ENCODE measurements around the gene STK24.

Gene STK24

DNA sequence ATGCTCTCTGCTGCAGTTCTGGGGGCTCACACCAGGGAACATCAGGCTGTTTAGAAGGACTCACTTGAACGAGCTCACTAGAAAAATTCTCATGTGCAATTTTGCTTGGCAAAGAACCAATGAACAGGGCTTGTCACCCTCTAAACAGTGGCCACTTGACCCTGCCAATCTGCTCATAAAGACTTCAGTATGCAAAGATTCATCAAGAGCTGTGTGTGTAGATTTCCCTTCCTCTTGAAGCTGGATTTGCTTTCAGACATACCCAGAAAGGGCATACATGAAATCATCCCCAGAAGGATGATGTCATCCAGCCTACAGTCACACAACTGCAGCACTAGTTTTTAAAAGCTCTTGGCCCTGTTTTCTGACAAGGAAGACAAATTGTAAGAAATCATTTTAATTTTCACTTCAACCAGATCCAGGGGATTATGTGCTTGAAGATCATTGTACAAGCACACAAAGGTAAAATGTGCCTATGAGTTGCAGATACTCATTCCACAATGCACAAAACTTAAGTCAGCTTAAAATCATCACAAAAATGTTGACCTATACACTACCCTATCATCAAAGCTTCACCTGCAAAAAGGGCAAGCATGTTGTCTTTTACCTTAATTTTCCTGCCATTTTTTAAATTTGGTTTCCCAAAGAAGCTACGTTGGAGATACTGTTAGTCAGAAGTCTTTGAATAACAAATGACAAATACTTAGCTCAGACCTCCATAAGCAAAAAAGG is 5.2 kb upstream of the STK24 start:
- DNase-seq = peak; percentile 60

DNA sequence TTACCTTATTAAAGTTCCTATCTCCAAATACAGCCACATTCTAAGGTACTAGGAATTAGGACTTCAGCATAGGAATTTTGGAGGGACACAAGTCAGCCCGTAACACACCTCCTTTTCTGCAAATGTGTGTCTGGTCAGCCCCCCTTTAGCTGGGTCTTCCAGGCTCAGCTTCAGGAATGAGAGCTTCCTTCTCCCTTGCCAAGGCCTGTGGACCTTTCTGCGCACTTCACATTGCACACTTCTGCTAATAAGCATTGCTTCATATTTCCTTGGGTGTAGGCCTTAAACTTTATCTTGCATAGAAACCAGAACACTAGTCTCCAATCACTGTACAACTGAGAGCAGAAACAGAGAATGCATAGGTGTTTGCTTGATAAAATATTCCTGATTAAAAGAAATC is 4.5 kb upstream of the STK24 start:
- no peak for DNase-seq

GRCh38 chr13:98580420-98580819 is 3.5 kb upstream of the STK24 start:
- DNase-seq = no peak

DNA sequence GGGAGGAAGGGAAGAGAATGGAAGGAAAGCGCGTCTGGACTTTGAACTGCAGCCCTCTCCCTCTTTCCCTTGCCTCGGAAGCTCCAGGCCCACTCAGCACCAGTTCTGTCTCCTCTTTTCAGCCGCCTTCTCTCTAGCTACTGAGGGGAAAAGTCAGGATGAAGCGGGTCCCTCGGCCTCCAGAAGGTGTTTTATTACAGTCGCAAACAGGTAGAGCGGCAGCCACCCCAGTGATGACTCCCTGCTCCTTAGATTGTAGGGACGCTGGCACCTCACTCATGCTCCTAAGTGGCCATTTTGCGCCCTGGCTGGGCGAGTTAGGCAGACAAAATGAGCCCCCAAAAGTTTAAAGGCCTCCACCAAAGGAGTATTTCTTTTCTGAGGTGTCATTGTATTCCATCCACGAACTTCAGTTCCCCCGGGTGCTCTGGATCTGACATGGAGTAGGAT is 954 bp upstream of the STK24 start:
- no peak for DNase-seq

GRCh38 chr13:98576200-98576945 is 534 bp downstream of the STK24 start:
- DNase-seq = no peak

GRCh38 chr13:98575904-98576199 is 1.1 kb downstream of the STK24 start:
- no peak for DNase-seq

- no peak for DNase-seq
Measured at GRCh38 chr13:98575009-98575903, 1.7 kb downstream of the STK24 start.

GRCh38 chr13:98571955-98572662 is 4.8 kb downstream of the STK24 start:
- DNase-seq = peak; percentile 69

GRCh38 chr13:98570929-98571372 is 6.0 kb downstream of the STK24 start:
- no peak for DNase-seq

DNA sequence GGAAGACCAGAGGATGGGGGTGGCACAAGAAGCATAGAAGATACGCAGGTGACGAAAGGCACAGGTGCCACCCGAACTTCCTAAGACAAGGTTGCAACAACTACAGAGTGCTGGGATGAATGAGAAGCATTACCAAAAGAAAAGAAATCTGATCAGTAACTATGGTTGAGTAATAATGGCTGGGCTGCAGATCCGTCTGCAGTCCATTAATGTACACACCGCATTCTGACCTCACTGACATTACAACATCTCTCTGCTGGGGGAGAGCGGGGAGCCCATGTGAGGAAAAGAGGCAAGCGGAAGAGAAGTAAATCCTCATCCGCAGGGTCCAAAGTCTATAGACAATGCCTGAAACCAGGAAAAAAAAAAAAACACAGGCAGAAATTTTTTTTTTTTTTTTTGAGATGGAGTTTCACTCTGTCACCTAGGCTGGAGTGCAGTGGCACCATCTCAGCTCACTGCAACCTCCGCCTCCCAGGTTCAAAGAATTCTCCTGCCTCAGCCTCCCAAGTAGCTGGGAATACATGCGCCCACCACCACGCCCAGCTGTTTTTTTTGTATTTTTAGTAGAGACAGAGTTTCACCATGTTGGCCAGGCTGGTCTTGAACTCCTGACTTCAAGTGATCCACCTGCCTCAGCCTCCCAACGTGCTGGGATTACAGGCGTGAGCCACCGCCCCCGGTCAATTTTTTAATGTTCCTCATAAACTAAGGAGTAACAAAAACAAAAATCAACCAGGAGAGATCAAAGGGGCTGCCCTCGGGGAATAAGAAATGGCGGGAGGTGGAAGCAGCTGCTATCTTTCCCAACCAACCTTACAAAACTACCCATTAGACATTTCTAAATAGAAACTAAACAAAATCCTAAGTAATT is 7.2 kb downstream of the STK24 start:
- DNase-seq = peak; percentile 70

- no peak for DNase-seq
Measured at GRCh38 chr13:98568918-98569317, 8.0 kb downstream of the STK24 start.

DNA sequence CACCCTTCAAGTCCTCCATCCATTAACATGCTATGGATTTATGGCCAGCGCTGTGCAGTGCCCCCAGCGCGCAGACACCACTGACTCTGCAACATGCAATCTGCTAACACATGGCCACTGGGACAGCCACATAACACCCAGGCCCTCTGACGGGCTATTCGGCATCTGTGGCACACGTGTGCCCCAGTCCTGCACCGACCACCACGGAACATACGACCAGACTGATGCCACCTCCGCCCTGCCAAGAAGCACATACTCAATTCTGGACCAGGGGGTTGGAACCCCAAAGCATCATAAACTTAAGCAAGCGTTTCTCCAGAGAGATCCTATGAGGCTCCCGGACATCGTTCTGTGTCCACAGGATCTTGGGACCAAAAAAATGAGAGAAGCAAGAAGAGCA is 9.8 kb downstream of the STK24 start:
- no peak for DNase-seq

DNA sequence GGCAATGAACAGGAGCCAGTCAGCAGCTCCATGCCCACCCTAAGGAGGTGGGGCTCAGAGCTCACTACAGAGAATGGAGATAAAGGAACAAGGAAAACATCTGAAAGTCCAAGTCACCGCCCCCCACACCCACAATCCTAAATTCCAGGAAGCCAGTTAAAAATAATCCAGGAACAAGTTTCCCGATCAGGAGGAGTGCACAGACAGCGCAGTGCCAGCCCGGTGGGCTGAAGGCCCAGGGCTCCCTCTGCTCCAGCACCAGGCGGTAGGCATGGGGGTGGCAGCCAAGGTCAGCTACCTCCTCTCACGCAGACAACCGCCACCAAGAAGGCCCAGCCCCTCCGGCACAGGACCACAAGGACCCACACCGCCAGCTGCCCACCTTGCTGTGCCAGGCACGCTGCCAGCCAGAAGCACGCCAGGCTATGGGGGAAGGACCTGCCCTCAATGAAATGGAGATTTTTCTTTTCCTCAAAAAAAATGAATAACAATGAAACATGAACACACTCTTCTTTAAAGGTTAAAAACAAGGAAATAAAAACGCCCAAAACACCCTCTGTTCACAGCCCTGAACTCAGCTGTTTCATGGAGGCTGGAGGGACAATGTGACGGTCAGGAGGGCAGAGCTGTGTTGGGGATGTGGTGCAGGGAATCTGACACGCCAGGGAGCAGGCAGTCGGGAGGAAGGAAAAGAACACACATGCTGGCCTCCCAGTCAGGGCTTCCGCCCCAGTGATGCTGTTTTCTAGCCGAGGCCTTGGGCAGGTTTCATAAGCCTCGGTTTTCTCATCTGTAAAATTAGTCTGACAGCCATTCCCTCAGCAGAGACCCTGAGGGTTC is 11.0 kb downstream of the STK24 start:
- DNase-seq = no peak

DNA sequence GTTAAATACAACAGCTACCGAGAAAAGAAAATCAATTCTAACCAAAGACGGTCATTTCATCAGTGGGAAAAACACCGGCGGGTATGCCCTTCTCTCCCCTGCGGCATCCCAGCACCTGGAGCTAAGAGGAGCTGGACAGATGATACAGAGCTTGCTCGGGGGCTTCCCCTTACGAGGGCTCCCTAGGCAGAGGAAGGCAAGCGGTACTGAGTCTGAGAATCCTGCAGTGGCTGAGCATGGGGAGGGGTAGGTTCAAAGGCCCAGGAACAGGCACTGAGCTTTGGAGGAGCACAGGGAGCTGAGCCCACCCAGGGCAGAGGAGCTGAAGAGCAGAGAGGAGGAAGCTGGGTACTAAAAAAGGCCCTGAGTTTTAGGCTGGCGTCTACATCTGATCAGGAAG is 12.7 kb downstream of the STK24 start:
- DNase-seq = no peak

DNA sequence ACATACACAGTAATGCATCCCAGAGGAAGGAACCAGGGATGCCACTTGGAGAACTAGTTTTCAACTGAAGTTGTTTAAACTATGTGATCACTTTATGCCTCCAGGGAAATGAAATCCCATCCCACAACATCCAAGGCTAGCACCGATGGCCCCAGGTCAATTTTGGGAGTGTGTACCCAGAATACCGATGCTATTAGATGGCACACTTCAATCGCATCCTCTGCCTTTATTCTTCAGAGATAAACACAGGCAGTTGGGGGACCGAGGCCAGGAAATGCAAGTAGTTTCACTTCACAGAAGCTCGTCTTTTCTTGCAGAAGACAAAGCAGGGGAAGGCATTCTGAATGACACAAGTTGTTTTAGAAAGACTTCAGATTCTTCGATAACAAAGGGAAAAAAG is 13.8 kb downstream of the STK24 start:
- no peak for DNase-seq

- no peak for DNase-seq
Measured at GRCh38 chr13:98559169-98559568, 17.7 kb downstream of the STK24 start.

- DNase-seq = peak; percentile 46
Measured at GRCh38 chr13:98557937-98558792, 18.7 kb downstream of the STK24 start.

GRCh38 chr13:98556968-98557631 is 19.8 kb downstream of the STK24 start:
- no peak for DNase-seq

GRCh38 chr13:98556142-98556816 is 20.6 kb downstream of the STK24 start:
- no peak for DNase-seq
